HL-60 (cell line): ENCODE measurements around the gene MAP4K4.

Source experiments
- CTCF ChIP-seq: IDR thresholded peaks from one replicate; pipeline ENCODE4 v1.5.1; 2011; ENCODE audit warnings: low read length, control low read depth, inconsistent platforms; ENCODE audit not compliant: insufficient read depth
- GABPA ChIP-seq: IDR thresholded peaks from 2 replicates; pipeline ENCODE4 v1.6.1; 2012; ENCODE audit warnings: low read depth
- POLR2AphosphoS5 ChIP-seq: IDR thresholded peaks from 2 replicates; pipeline ENCODE4 v1.6.1; 2012; ENCODE audit warnings: low read depth
- REST ChIP-seq: IDR thresholded peaks from 2 replicates; pipeline ENCODE4 v1.6.1; 2012; ENCODE audit warnings: low read depth; ENCODE audit not compliant: insufficient replicate concordance
- SPI1 ChIP-seq: IDR thresholded peaks from 2 replicates; pipeline ENCODE4 v1.6.1; 2012; ENCODE audit warnings: low read depth, mild to moderate bottlenecking, borderline replicate concordance

GRCh38 chr2:101823347-101823791 lies 125.9 kb downstream of the MAP4K4 start:
- TF ChIP-seq CTCF (peak; percentile 72), REST (no peak), GABPA (no peak), POLR2AphosphoS5 (no peak), SPI1 (no peak)
